NCI-H146 treated with DMSO at 0.1 percent for 48 hours (cell line): ENCODE results near the gene ALDH8A1.

Experiments used
- DNase-seq: peaks from one replicate; lab custom pipeline; 2025; ENCODE audit not compliant: unreplicated experiment; lab: John Stamatoyannopoulos, UW

Gene ALDH8A1

DNA sequence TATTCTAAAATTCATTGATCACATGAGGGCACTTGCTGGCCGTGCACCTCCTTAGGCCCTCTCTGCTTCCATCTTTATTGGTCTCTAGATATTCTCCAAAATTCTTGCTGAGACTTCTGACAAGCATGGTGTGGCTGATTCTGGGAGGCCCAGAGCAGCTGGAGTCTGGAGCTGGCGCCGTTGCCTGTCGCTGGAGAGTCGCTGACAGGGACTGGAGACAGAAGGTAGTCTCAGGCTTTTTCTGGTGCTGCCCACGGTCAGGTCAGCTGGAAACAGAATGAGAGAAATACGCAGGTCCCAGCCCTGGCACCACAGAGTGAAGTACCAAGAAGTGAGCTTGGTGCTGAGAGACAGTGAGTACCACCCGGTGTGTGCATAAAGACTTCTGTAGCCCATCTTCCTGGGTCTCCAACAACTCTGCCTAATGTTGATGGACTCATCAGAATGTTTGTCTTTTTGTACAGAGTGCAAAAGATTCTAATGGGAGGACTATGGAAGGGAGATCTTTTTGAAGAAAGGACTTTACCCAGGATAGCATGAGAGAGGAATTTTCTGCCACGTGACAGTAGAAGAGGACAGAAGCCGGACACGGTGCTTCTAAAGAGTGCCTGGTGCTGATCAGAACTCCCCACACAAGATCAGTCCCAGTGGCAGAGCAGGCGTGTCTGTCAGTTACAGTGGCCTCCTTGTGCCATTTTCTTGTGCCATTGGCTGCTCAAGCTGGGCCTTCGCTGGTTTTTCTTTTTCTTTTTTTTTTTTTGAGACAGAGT is 1.8 kb upstream of the ALDH8A1 start:
- no peak for DNase-seq

DNA sequence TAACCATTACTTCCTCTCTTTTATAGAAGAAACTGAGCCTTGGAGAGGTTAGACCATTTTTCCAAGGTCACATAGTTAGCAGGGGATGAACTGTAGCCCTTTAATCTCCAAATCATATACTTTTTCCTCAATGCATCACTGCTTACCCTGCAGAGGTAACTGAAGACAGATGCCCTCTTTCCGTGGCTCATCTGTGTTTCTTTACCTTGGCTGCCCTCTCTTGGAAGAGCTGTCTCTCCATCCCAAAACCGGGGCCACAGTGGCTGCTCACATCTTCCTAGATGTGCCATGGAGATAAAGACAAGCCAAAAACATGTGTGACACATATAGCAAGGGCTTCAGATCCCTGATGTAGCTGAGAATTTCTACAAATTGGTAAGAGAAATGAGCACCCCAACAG is 581 bp upstream of the ALDH8A1 start:
- DNase-seq: no peak

DNA sequence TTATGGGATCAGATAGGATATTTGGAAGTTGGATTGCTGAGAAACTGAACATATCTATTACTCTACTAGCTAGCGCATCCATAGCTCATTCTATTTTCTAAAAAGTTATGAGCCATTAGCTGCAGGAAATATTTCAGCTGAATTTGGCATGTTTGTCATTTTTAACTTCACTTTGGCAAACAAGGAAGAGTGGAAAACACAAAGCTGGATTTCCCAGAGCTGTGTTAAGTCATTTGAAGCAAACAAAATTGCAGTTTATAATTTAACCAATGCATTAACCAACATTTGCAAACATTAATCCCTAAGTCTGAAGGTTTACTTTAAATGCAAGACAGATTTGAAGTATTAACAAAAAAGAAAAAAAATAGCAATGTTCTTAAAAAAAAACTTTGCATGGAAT is 1.2 kb downstream of the ALDH8A1 start:
- no peak for DNase-seq

DNA sequence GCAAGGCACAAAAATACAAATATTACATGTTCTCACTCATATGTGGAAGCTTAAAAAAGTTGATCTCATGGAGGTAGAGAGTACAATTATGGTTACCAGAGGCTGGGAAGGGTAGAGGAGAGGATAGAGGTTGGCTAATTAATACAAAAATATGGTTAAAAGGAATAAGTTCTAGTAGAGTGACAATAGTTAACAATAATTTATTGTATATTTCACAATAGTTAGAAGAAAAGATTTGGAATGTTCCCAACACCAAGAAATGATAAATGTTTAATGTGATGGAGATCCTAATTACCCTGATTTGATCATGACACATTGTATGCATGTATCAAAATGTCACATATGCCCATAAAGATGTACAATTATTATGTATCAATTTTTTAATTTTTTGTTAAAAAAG is 1.8 kb downstream of the ALDH8A1 start:
- no peak for DNase-seq

DNA sequence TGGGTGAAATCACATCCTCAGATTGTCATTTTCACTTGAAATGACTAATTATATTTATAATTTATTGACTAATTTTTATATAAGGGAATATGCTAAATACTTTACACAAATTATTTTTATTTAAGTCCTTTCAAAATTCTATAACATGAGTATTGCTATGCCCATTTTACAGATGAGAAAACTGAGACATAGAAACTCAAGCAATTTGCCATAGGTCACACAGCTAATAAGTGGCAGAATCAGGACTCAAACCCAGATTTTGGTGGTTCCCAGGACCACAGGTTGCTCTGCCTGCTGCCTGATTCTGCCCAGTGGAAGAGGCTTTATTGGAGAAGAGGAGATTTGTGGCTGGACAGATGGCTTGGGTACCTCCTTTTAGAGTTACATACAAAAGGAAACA is 4.9 kb downstream of the ALDH8A1 start:
- DNase-seq: no peak

DNA sequence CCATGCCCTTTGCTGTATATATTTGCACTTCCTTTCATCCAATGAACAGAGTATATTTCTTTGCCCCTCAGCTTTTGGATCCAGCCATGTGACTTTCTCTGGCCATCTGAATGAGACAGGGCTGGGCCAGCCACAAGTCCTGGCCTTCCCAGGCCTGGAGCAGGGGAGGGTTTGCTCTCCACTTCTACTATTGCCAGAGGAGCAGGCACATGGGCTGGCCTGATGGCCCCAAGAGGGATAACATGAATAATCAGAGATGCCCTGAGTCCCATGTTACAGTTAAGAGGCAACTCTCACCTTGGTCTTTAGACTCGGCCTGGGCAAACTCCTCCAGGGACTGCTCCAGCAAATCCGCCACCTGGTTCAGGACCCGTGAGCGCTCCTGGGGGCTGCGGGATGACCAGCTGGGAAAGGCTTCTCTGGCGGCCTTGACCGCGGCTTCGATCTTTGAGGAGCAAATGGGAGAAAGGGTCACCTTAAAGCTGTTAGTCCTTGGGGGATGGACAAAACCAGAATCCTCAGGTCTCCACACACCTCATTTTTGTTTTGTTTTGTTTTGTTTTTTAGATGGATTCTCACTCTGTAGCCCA is 6.3 kb downstream of the ALDH8A1 start:
- no peak for DNase-seq

DNA sequence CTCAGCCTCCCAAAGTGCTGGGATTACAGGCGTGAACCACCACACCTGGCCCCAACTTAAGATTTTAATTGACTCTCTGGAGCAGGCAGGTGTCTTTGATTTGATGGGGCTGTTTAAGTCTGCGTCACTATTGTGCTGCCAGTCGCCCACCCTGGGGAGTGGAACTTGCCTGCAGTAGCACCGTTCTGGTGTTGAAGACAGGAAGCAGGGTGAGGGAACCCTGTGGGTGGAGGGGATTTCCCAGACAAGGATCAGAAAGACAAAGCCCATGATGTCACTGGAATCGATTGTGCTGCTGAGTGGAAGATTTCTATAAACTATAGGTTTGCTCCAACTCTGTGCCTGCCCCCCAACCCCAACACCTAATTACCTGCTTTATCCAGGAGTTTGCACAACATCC is 11.0 kb downstream of the ALDH8A1 start:
- no peak for DNase-seq

DNA sequence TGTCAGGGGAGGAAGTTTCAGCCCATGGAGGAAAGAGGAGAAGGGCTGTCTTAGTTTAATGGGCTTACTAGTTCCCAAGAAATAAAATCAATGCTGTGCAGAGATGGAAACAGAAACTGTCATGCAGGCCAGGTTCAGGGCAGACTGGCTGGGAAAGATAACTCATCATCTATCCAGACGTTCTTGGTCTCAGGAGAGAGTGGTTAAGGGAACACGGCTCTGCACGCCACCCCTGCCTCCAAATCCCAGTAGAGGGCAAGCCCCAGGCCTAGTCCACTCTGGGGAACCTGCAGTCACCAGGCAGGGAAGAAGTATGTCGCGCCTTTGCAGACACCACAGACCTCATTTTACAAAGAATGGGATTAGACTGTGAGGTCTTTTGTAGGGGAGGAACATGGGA is 12.5 kb downstream of the ALDH8A1 start:
- no peak for DNase-seq

DNA sequence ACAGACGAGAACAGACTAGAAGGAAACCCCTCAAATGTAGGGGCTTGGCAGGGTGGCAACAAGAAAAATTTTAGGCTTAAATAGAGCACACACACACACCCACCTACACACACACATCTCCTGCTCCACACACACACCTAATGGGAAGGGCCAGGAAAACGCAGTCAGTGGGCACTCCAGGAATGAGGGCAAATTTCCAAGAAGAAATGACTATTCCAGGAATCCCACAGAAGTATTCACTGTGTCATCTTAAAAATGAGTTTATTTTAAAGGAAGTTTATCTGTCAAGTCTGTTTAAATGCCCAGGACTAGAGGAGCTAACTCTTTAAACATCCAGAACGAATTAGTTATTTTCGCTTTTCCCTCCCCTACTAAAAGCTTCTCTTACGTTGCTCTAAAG is 13.0 kb downstream of the ALDH8A1 start:
- DNase-seq: no peak

DNA sequence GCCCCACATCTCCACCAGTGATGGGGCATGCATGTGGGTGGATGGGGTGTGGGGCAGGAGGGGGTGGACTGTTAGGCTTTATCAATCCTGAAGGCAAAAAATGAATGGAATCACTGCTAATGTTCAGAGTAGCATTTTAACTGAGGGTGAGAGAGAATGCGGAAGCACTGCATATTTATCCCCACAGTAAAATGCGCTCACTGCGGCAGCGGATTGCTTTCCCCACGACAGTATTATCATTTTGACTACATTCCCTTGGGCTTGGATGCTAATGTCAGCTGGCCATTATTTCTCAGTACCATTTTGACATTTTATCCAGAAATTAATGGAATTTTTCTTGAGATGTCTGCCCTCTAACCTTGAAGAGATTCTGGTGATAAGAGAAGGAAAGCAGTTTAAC is 13.4 kb downstream of the ALDH8A1 start:
- no peak for DNase-seq

DNA sequence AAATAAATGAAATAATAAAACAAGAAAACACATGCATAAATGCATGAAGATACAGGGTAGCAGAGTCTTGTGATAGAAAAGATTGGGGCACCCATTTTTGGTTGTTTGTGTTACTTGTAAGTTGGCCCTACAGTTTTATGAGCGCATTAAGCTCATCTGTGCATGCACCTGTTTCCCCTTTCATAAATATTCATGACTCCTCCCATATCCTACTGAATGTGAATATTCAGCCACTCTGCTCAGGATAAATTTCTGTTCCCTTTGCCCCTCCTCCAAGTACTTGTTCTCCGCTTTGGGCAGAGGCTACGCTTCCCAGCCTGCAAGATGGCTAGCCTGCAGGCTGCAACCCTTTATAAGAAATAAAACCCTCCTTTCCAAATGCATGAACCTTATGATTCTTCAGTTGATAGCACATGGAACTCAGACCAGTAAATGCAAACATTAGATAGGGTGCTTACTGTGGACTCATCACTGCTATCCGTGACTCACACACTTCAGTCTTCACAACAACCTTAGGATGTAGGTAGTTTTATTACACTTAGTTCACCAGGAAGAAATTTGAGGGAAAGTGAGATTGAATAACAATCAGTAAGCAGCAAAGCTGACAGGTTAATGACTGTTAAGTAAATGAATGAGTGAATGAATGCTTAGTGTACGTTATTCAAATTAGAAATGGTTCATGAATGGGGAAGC is 15.0 kb downstream of the ALDH8A1 start:
- no peak for DNase-seq

DNA sequence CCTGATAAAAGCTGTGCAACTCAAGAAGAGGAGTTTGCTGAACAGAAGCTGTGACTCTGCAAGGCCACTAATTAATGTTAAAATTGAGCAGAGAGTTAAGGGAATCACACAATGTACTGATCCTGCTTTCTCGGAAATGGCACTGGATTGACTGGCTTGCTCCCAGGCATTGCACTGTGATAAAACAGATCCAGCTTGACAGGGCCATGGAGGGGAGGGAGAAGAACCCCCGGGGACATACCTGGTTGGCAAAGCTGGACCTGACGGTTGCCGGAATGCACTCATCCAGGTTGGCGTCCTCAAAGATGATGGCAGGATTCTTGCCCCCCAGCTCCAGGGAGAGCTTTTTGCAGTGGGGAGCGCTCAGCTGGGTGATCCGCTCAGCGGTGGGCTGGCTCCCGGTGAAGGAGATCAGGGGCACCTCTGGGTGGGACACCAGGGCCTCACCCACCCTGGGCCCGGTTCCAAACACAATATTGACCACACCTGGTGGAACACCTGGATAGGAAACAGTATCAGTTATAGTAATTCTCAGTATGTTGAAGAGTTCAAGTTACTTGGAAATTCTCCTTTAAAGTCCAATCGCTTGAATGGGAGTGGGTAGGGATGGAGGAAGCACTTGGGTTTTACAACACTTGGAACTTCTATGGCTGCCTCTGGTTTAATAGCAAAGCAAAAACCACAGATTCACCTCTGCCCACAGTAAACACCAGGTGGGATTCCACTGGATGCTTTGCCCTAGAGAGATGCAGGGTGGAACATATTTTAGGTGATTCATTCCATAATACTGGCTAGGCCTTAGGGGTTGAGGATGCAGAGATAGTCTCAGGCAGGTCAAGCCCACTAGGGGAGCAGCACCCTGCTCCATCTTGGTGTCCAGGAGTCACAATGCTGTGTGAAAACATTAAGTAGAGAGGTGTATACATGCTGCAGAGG is 17.1 kb downstream of the ALDH8A1 start:
- no peak for DNase-seq

DNA sequence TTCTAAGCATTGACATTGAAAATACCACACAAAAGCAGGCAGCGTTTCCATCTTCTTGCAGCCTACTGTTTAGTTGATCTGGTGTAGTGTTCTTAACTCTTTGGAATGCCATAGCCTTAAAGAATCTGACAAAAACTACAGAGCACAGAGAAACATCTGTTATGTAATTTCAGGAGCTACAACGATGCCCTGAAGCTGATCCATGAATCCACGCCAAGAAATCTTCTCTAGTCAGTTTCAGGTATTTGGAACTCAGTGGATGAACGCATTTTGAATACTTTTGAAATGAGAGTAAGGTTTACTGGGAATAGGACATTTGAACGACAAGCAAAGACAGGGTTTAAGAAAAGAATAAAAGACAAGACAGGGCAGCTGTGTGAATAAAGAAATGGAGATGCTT is 17.8 kb downstream of the ALDH8A1 start:
- no peak for DNase-seq

DNA sequence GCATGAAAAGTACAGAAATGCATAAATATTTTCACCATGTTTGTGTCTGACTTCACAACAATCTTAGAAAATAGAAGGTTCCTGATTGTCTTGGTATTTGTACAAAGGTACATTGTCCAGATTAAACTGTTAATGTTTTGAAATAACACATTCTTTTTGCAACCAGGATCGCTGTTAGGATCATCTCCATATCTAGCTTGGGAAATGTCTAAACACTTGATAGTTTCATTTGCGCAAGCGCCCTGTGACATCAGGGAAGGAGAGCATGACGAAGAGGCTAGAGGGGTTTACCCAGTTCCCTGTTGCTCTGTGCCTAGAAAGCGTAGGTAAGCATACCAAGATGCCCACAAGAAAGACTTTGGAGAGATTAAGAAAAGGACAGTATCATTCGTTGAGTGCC is 19.4 kb downstream of the ALDH8A1 start:
- DNase-seq: no peak

DNA sequence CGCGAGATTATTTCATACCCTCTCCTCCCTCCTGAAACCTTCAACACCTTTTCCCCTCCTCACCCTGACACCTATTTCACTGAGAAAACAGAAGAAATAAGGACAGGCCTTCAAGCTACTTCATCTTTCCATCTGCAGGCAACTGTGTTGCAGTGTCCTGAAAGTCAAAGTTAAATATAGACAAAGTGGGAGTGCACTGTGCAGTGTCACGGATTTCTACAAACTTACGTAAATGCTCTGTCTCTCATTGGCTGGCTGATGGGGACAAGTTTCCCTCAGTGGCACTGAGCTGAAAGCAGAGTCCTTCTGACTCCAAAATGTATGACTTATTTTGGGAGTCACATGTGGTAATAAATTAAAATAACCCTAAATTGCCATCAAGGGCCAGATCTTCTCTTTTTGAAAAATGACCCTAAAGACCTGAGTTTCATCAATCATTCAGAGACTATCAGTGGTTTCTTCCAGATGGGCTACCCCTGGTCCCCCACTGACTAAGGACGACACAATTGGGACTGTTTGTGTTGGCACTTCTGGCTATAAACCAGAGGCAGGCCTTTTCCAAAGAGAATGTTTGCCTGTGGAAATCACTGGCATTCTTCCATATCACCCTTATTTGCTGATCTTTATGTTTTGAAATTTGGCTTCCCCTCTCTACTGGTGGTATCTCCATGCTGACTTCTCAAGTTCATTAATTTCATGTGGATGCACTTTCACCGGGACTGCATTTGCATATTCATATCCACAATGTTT is 21.6 kb downstream of the ALDH8A1 start:
- DNase-seq: no peak

DNA sequence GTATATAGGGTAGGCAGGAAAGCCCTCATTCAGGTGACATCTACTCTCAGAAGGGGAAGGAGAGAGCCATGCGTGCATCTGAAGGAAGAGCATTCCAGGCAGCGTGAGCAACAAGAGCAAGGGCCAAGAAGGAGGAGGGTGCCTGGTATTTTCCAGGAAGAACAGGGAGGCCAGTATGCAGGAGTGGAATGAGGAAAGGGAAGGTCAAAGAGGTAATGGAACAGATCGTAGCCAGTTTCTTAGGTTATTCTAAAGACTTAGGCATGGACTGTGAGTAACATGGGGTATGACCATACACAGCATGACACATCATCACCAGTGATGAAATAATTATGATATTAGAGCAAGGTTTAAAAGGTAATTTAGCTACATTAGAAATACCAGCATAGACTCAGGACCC is 24.1 kb downstream of the ALDH8A1 start:
- DNase-seq: no peak

DNA sequence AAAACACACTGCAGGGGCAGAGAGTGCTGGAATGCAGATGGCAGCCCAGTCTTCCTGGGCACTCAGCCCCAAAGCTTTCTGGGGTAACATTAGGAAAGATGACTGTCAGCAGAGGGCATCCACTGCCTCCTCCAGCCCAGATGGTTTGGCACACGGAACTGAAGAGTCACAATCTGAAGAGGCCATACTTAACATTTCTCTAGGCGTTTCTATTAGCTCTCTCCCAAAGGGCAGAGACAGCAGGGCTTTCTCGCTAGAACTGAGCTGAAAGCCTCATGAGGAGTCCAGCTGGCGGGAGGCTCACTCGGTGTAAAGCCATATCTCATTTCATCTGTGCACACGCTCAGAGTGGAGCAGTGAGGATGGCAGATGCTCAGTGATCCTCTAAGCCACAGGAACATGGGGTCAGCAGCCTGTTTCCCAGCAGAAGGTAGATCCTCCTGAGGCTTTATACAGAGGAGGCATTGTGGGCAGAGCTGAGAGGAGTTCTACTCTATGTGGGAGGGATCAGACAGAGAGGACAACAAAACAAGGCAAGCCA is 28.1 kb downstream of the ALDH8A1 start:
- no peak for DNase-seq

DNA sequence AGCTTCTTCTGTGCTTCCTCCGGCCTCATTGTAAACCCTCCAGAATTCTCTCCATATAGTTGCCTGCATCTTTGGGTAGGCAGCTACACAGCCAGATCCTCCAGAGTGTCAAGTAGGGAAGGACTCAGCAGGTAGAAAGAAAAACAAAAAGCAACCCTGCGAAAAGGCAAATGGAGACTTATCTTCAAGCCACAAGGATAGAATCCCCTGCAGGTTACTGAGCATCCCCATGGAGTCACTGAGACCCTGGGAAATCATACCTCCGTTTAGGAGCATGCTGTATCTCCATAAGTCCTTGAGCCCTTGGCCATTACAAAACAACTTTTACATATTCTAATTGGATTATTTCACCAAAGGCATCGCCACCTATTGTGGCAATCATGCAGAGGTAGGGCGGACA is 28.6 kb downstream of the ALDH8A1 start:
- DNase-seq: no peak

DNA sequence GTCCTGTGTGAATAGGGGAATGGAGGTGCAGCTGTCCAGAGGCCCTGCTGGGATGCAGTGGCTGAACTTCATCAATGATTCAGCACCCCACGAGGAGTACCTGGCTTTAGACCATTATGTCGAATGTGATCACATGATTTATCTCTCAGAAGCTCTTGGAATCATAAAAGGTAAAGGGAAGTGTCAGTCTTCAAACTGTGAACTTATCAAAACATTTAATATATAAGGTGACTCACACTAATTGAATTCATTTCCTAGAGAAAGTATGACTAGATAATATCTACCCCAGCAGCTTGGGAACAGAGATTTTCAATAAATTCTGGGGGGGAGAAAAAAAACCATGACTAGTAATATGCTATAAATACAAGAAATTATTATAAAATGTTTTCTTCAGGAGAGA is 29.5 kb downstream of the ALDH8A1 start:
- DNase-seq: no peak

DNA sequence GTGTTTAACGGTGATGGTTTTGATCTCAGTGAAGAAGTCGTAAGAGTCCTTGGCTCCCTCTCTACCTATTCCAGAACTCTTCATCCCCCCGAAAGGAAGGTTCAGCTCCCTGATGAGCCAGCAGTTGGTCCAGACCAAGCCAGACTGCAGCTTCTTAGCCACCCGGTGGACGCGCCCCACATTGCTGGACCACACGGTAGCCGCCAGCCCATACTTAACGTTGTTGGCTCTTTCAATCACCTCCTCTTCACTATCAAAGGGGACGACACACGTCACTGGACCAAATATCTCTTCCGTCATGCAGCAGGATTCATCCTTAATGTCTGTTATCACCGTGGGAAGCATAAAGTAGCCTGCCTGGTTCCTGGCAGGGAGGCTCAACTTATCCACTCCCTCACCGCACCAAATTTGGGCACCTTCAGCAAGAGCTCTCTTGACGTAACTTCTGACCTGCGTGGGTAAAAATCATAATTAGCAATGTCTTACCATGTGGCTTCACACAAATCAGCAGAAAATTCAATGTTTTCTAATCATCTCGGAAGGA is 31.4 kb downstream of the ALDH8A1 start:
- DNase-seq: no peak
